CD4-positive, alpha-beta T cell treated with Interferon gamma for 1 hour (primary cell): ENCODE data around the gene PRKCZ.
"Not testable (repeated sequence)": the region's sequence is repeated elsewhere in the genome, so short reads cannot be mapped to it uniquely, and the experiment has no call there.

Experiments
- DNase-seq: peaks from one replicate; pipeline ENCODE4 v3.0.0-alpha.2; 2020

PRKCZ gene

GRCh38 chr1:2090216-2090890 lies 40.1 kb downstream of the PRKCZ start:
- no peak for DNase-seq

DNA sequence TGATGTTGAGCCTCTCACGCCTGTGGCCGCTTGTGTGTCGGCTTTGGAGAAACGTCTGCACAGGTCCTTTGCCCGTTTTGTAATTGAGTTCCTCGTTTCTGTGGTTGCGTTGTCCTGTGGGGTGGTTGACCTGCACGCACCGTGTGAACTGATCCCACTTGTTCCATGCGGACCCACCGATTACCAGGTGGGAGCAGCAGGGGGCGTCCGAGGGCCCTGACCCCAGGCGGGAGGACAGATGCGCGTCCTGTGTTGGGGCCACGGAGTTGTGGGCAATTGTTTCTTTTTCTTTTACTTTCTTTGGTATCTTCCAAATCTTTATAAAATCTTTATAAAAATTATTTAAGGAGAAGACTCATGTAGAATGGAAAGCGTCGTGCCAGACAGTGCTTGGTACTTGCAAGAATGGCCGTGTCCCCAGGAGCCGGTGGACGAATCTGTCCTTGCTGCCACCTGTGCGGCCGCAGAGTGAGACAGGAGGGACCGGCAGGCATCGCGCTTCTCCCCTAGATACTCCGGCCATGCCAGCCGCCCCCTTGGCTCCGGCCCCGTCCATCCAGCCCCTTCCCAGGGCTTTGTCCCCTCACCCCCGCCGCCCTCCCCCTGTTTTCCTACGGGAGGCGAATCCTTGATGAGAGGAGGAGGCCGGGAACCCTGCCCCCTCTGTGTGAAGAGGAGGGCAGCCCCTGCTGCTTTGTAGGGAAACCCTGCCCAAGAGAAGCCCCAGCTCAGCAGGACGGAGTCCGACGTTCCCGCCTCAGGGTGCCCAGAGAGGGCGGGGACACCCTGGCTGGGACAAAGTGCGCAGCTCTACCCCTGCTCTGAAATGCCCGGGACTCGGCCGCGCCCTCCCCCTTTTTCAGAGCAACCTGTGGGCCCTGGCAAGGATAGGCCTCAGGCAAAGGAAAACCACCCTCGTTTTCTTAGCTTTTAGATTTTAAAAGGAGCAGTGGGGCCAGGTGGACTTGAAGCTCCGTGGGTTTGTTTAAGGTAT lies 41.7 kb downstream of the PRKCZ start:
- peak; percentile 44 for DNase-seq

- DNase-seq, result no peak
Measured at GRCh38 chr1:2093055-2093454, 42.8 kb downstream of the PRKCZ start.

GRCh38 chr1:2093636-2094035 lies 43.4 kb downstream of the PRKCZ start:
- DNase-seq, result no peak

DNA sequence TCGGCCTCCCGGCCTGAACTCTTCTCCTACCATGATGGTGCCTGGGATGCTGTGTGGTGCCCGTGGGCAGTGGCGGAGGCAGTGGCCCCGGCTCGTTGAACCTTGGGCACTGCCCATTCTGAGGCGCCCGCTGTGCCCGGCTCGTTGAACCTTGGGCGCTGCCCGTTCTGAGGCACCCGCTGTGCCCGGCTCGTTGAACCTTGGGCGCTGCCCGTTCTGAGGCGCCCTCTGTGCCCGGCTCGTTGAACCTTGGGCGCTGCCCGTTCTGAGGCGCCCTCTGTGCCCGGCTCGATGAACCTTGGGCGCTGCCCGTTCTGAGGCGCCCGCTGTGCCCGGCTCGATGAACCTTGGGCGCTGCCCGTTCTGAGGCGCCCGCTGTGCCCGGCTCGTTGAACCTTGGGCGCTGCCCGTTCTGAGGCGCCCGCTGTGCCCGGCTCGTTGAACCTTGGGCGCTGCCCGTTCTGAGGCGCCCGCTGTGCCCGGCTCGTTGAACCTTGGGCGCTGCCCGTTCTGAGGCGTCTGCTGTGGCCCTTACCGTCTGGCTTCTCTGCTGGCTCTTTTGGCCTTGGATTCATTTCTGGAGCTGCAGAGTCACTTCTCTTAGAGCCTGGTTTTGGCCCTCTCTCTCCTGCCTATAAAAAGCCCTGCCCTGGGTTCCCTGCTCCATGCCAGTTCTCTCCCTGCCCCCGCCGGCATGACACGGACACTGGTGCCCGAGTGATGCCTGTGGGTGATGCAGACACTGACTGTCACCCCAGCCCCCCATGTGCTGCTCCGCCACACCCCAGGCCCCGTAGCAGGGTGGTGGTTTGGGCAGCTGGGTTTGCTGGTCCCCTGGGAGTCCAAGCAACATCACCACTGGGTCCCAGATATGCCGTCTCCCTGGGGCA lies 44.3 kb downstream of the PRKCZ start:
- not testable (repeated sequence) for DNase-seq

GRCh38 chr1:2095394-2095793 lies 45.2 kb downstream of the PRKCZ start:
- no peak for DNase-seq

DNA sequence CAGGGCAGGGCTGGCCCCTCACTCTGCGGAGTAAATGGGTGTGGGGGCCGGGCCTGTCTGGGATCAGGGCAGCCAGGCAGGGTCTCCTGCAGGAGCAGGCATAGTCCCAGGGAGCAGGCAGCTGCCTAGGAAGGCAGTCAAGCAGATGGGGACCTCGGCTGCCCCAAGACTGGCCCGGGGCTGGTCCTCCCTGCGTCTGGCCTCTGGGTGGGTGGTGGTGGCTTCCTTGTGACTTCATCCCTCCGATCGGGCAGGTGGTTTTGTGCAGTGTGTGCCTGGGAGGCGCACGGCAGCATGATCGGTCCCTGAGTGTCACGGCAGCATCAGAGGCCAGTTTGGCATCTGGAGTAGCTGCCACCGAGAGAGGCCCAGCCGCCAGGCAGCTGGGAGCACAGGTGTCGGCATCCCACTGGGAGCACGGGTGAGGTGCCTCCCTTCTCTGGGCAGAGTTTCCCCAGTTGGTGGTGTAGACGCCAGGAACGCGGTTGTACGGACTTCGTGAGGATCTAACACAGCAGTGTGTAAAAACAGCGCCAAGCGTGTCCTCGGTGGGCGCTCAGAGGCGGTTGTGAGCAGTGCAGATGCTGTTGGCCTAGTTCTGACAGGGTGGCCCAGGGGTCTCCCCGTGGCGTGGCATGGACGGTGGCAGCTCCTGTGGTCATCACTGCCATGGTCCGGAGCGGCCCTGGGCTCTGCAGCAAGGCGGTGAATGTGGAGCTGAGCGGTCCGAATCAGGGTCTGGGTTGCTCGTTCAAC lies 45.9 kb downstream of the PRKCZ start:
- no peak for DNase-seq

DNA sequence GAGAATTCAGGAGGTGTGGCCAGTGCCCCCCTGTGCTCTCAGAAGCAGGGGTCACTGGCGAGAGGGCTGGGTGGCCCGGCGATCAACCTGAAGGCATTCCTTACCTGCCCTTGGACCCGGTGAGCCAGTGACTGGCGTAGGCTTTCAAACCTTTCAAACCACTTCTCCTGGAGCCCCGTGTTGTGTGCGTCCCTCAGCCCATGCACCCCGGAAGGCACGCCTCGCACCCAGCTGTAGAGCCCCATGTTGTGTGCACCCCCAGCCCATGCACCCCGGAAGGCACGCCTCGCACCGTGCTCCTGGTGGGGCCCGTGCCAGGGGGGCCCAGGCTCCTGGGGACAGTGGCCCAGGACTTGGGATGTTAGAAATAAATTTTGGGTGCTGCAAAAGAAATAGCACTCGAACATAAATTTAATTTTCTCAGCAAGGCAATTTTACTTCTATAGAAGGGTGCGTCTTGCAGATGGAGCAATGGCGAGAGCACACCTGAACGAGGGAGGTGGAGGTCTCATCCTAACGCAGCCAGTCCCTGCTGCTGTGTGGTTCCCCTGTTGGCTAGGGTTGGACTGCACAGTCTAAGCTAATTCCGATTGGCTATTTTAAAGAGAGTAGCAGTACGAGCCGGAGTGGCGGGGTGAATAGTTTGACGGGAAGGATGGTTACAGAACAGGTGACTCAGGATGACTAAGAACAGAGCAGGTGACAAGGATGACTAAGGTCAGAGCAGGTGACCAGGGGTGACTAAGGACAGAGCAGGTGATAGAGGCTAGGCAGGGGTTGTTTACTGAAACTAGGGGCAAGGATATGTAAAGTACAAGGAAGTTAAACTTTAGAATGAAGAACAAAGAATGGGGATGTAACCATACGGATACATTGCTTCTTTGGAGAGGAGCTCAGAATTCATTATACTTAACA lies 47.4 kb downstream of the PRKCZ start:
- no peak for DNase-seq

- no peak for DNase-seq
Measured at GRCh38 chr1:2098301-2098698, 48.1 kb downstream of the PRKCZ start.

DNA sequence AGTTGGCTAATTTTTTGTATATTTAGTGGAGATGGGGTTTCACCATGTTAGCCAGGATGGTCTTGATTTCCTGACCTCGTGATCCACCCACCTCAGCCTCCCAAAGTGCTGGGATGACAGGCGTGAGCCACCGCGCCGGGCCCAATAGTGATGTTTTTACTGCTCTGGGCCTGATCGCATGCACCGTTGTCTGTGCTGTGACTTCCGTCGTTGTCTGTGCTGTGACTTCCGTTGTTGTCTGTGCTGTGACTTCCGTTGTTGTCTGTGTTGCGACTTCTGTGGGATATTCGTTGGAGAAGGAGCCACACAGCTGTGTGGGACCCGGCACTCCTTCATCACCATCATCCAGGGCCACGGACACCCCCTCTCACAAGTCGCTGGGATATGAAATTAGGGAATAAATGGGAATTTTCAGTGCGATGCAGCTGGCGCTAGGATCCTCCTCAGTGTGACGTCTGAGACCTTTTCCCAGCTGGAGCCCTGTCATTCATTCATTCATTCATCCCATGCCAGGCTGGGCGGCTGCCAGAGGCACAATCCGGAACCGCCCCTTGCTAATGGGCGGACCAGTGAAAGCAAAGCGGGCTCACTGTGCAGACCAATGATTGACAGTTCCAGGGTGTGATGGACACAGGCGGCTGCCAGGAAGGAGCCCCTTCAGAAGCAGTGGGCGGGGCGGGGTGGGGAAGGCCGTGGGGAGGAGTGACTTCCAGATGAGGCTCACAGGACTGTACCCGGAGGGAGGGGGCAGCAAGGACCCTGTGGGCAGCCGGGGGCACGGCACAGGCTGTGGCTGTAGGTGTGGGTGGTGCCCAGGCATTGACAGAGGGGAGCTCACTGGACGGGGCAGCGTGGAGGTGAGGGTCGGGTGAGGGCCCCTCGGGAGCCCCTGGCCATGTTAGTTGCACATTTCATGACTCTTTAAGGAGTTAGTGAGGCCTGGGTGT lies 48.9 kb downstream of the PRKCZ start:
- no peak for DNase-seq

DNA sequence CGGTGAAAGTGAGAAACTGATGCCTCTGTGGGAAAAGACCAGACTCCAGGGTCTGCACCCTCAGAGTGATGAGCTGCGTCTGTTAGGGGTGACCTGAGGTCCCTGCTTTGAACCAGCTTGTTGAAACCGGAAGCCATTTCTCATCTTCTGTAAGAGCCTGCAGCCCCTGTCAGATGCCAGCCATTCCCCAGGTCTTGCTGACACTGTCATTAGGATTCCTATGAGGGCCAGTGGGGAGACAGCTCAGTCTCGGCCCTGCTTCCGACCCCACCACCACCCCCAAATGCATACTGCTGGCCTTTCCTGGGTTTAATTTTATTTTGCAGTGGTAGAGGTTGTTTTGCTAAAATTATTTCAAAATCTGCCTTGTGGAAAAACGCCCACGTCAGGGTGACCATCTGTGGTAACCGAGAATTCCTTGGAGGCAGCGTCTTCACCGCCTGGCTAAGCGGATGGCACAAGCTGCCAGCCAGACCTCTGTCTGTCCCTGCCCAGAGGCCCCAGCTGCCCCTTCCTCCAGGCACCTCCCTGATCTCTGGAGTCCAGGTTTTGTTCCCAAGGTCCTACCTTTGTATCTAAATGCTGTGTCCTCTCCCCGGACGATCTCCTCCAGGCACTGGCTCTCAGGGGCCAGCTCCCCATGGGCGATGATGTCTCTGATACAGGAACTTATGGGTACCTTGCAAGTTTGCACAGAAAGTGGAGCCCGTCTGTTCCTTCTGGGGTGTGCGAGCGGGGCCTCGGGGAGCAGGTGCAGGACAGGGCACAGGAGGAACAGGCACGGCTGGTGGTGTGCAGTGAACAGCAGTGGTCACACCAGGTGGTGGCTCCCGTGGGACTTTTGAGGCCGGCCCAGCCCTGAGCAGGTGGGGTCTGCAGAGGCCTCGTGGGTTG lies 49.9 kb downstream of the PRKCZ start:
- no peak for DNase-seq

DNA sequence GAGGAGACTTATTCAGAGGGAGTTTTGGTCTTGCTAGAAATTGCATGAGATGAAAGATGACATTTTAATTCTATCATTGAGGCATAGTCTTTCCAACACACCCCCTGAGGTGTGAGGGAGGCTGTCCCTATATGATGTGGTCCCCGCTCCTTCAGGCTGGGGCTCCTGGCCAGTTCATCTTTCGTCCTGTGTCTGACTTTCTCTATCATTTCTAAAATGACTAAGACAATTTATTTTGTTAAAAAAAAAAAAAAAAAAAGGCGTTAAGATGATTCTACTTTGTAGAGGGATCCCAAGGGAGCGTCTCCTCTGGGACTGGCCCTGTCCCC lies 50.5 kb downstream of the PRKCZ start:
- no peak for DNase-seq

GRCh38 chr1:2101531-2101930 lies 51.3 kb downstream of the PRKCZ start:
- no peak for DNase-seq

DNA sequence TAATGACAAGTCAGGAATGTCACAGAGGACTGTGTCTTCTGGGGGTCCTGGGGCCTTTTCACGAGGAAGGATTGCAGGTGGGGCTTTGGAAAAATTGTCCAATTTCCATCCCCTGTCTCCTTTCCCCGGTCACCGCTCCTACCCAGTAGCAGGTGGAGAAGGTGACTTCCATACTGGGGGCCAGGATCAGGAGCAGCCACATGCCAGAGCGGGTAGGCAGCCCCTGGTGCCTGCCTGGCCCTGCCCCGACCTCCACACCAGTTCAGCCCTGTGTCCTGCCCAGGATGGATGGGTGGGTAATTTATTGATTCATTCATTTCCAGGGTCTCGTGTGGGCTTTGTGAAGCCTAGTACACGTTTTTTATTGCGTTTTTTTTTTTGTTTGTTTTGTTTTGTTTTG lies 51.7 kb downstream of the PRKCZ start:
- DNase-seq, result no peak

GRCh38 chr1:2102753-2103152 lies 52.5 kb downstream of the PRKCZ start:
- DNase-seq, result no peak

DNA sequence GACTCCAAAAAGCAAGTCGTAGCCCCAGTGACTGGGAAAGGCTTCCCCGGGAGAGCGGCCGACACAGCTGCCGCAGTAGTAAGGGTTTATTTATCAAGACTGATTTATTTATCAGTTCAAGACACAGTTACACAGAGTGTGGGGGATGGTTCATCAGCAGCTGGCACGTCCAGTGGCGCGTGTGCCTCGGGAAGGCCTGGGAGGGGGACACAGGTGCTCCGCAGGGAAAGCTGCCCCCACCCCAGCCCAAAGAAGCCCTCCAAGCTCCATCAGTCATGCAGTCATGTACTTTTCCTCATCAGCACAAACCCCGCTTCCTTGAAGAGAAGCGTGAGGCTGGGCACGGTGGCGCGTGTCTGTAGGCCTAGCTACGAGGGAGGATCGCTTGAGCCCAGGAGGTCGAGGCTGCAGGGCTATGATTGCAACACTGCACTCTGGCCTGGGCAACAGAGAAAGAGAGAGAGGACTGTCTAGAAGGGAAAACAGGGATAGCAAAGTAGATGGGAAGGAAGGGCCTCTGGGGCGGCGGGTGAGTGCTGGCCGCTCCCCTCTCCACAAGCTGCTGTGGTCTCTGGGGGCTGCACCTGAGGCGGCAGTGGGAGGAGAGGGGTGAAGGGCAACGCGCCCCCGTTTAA lies 53.2 kb downstream of the PRKCZ start:
- DNase-seq, result no peak

- no peak for DNase-seq
Measured at GRCh38 chr1:2103901-2104590, 53.8 kb downstream of the PRKCZ start.
